HG03439 (cell line): Measurements from ENCODE around the gene SNRPN.
"Not testable (repeated sequence)": the region's sequence is repeated elsewhere in the genome, so short reads cannot be mapped to it uniquely, and the experiment has no call there.

Experiments
- ATAC-seq: cut with Tn5 transposase; IDR thresholded peaks from one replicate; pipeline ENCODE4 v1.9.1; 2021; ENCODE audit warnings: mild to moderate bottlenecking, moderate library complexity; ENCODE audit not compliant: unreplicated experiment

SNRPN gene

DNA sequence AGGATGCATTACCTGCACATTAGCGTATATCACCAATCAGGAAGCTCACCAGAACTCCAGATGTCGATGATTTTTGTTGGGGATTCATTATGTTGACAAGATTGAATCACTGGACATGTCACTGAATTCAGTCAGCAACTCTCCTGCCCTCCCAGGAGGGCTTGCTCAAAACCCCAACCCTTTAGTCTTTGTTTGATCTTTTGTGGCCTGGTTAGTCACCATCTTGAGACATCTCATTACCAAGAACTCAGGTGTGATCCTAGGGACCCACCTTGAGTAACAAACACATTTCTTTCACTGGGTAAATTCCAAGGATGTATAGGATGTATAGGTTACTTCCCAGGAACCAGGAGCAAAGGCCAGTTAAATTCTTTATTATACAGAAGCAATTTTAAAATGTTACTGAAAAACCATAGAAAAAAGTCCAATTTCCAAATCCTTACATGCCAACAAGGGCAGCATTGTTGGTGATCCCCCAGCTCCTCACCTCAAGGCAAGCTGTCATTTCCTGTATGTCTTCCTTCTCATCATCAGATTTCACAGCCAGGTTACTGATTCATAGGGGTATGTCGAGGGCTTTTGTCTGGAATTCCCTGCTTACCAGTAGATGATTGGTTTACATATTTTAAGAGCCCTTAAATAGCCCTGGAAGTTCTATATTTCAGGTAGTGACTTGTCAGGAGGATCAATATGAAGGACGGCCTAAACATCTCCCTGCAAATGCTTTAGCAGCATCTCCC lies 11.7 kb downstream of the SNRPN start:
- ATAC-seq = no peak

DNA sequence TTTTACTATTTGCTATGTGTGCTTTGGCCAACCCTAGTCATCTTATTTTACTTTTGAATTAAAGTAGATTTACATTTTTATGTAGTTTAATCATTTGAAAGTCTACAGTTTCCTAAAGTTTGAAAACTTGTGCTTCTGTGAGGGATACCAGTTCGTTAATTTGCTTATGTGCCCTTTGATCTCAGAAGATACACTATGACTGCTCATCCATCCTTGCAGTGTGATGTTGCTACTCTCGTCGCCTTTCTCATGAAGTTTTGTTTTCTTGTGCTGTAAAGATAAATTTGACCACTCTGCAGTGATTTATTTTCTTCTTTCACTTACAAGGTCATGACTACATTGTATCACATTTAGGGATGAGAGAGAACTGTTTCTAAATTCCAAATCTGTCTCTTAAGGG lies 16.3 kb downstream of the SNRPN start:
- no peak for ATAC-seq

DNA sequence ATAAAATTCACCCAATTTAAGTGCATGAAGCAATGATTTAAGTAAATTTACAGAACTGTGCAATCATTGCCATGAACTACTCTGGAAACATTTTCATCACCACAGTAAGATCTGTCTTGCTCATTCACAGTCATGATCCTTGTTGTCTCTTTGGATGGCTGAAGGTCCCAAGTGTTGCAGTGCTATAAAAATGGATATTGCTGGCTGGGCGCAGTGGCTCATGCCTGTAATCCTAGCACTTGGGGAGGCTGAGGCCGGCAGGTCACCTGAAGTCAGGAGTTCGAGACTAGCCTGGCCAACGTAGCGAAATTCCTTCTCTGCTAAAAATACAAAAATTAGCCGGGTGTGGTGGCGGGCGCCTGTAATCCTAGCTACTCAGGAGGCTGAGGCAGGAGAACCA lies 17.0 kb downstream of the SNRPN start:
- ATAC-seq = no peak

DNA sequence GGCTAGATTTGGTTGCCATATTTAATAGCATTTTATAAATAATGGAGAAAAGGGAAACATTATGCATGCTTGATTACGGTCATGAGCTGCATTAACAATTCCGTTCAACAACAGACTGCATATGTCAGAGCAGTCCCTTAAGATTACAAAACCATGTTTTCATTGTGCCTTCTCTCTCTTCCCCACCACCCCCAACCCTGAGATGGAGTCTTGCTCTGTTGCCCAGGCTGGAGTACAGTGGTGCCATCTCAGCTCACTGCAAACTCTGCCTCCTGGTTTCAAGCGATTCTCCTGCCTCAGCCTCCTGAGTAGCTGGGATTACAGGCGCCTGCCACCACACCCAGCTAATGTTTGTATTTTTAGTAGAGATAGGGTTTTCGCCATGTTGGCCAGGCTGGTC lies 17.9 kb downstream of the SNRPN start:
- not testable (repeated sequence) for ATAC-seq

DNA sequence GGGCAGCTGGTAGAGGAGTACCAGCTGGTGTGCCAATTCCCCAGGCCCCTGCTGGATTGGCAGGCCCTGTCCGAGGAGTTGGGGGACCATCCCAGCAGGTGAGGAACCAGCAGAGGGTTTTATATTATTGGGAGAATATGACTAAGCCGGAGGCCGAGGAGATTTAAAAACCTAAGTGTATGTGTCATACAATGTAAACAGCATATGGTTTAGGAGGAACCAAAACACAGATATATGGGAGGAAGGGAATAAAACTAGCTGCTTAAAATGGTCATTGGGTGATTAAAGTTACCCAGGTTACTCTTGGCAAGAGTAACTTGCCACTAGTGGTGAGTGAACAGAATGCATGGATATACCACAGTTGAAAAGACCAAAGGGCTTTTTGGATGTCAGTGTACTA lies 22.1 kb downstream of the SNRPN start:
- no peak for ATAC-seq

DNA sequence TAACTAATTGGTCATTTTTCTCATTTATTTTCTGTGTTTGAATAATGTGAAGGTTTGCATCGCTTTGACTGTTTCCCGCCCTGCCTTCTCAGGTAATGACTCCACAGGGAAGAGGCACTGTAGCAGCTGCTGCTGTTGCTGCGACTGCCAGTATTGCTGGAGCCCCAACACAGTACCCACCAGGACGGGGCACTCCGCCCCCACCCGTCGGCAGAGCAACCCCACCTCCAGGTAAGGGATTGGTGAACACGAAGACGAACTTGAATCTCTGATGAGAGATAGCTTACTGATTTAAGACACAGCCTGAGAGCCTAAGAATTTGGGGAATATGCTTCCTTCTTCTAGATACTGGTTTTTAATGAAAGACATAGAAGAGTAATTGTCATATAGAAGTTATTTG lies 22.9 kb downstream of the SNRPN start:
- no peak for ATAC-seq

DNA sequence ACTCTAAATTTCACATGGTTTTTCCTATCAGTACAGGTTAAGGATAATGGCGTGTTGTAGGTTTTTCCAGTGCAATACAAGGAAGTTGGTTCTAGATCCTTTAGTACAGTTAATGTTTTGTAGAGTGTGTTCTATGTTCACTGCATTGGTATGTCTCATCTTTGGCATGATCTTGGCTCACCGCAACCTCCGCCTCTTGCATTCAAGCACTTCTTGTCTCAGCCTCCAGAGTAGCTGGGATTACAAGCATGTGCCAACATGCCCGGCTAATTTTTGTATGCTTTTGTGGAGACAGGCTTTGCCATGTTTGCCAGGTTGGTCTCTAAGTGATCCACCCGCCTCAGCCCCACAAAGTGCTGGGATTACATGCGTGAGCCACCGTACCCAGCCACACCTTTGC lies 30.4 kb downstream of the SNRPN start:
- no peak for ATAC-seq

DNA sequence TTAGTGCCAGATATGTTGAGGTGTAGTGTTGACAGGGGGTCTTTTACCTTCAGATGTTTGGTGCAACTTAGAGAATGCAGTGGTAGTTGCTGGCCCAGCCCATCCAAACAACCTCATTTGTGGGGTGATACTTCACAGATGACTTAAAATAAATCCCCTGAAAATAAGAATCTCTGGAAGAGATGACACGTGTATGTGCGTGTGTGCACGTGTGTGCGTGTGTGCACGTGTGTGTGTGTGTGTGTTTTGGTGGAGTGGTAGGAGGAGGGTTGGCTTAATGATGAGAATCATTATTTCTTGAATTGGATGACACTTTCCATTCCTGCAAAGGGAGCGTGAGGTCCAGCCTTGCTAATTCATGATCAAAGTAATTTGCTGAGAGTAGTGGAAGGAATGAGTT lies 31.9 kb downstream of the SNRPN start:
- ATAC-seq = no peak

DNA sequence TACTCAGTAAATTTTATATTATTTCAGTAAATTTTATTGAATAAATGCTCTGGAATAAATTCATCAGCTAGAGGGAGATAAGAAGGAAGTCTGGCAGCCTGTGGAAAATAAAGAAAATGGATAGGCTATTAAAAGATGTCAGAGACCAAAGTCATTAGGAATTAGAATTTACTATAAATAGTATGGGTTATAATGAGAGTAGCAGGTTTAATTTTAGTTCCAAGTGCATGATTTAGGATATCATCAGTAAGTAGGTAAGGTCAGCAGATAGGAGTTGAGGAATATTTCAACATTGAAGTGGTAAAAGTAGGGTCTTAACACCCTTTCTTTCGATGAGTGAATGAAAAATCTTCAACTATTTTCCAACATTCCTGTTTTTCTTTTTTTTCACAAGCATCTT lies 64.6 kb downstream of the SNRPN start:
- ATAC-seq = no peak

DNA sequence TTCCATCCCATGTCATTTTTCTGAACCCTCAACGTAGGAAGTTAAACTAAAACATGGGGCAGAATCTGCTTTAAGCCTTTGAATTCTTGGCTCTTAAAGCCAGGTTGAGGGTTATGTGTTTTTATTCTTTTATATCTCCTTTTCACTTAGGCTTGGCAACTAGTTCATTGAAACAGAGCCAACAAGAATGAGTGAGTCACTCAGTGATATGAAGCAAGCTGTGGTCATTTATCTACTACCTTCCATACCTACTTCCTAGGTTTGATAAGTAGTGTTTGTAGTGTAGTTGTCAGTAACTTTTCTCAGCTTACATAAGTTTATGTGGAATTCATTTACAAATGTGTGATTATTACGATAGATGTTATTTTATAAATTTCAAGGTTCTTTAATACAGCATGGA lies 67.4 kb downstream of the SNRPN start:
- ATAC-seq = no peak
